Measurements from ENCODE around the gene ARHGEF4.

Gene ARHGEF4

GRCh38 chr2:131011486-131011885 is 174.8 kb downstream of the ARHGEF4 start:
- no peak for DNase-seq (ENCODE audit: low read depth)

- DNase-seq (ENCODE audit: low read depth), result no peak
Observed at GRCh38 chr2:131014141-131014540, 177.4 kb downstream of the ARHGEF4 start.

GRCh38 chr2:131015764-131016163 is 179.1 kb downstream of the ARHGEF4 start:
- no peak for DNase-seq (ENCODE audit: low read depth)

DNA sequence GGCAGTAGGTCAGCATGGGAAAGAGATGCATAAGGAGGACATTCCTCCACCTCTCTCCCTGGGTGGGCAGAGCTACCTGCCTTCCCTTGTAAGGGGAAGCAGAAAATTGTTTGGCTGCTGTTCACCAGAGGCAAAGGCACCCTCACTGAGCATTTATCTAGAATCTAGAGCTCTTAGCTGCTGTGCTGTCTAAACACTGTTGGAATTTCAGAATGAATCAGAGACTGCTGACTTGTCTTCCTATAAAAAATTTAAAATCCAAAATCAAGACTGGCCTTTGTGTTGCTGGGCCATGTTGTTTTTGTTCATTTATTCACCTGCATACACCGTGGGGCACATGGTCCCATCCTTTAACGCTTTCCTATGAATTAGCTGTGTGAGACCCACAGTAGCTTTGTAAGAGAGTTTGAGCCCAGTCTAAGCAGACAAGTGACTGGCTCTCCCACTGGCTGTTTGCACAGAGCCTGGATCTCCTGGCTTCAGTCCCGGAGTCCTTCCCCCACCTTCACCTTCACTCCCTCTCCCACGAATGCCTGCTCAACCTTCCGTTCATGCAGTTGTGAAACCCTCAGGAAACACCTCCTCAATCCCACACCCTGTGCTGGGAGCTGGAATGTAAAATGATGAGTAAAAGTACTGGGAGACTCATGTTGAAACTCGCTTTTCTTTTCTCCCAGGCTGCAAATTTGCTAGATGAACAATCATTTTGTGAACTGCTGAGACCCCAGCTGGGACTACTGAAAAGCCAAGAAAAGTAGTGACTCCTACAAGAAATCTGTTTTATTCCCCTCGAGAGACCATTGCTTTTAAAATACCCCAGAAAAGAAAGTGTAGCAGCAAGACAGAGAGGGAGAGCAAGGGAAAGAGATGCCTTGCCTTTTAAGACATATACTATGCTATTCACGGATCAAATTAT is 180.4 kb downstream of the ARHGEF4 start:
- DNase-seq (ENCODE audit: low read depth), result no peak

DNA sequence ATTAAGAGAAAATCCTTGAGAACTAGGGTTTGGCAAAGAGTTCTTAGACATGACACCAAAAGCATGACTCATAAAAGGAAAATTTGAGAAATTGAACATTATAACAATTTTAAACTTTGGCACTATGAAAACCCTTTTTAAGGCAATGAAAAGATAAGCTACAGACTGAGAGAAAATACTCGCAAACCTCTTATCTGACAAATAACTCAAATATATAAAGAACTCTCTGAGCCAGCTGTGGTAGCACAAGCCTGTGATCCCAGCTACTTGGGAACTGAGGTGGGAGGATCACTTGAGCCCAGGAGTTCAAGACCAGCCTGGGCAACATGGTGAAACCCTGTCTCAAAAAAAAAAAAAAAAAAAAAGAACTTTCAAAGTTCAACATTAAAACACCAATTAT is 186.0 kb downstream of the ARHGEF4 start:
- no peak for DNase-seq (ENCODE audit: low read depth)

DNA sequence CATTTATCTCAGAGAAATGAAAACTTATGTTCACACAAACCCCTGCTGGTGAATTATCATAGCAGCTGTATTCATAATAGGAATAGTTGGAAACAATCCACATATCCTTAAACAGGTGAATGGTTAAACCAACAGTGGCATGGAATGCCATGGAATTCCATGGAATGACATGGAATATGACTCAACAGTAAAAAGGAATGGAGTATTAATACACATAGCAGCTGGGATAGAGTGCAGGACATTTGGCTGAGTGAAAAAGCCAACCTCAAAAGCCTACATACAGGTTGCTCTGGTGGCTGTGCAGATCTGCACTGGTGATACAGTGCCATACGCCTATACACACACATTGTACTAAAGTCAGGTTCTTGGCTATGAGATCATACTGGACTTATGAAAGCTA is 187.0 kb downstream of the ARHGEF4 start:
- DNase-seq (ENCODE audit: low read depth), result no peak

GRCh38 chr2:131026919-131027318 is 190.2 kb downstream of the ARHGEF4 start:
- DNase-seq (ENCODE audit: low read depth), result no peak

DNA sequence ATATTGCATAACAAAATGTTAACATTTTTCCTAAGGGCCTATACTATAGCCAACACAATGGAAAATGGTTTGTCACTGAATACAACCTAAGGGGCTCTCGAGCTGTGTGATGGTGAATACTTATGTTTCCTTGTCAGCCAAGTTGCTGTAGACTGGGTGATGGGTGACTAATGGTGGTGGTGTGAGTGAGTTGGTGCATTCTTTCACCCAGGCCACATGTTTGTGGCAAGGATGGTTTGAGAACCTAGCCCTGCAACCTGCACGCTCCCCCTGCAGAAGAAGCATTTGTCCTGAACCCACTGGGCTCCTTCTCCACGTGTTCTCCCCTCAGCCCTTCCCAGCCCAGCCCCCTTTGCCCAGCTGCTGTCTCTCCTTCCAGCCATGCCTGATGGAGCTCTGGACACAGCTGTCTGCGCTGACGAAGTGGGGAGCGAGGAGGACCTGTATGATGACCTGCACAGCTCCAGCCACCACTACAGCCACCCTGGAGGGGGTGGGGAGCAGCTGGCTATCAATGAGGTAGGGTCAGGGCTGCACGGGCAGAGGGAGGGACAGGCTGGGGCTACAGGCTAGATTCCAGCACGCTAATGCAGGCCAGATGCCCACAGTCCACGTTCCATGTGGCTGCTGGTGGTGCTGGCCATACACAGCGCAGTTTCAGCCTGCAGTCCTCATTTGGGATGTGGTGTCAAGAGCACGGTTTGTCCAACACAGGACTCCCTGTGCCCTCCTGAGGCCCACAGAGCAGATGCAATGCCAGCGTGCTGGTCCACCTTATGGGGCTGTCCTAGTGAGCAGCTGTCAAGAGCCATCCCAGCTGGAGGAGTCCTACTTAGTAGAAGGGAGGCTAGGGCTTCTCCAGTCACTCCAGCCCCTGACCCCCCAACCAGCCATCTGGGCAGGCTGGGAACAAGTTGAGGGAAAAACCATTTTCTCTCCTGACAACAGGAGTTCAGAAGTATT is 191.1 kb downstream of the ARHGEF4 start:
- no peak for DNase-seq (ENCODE audit: low read depth)

GRCh38 chr2:131029812-131030211 is 193.1 kb downstream of the ARHGEF4 start:
- DNase-seq (ENCODE audit: low read depth), result no peak

GRCh38 chr2:131030478-131030971 is 193.8 kb downstream of the ARHGEF4 start:
- no peak for DNase-seq (ENCODE audit: low read depth)

- DNase-seq (ENCODE audit: low read depth), result no peak
Observed at GRCh38 chr2:131031431-131031841, 194.7 kb downstream of the ARHGEF4 start.

DNA sequence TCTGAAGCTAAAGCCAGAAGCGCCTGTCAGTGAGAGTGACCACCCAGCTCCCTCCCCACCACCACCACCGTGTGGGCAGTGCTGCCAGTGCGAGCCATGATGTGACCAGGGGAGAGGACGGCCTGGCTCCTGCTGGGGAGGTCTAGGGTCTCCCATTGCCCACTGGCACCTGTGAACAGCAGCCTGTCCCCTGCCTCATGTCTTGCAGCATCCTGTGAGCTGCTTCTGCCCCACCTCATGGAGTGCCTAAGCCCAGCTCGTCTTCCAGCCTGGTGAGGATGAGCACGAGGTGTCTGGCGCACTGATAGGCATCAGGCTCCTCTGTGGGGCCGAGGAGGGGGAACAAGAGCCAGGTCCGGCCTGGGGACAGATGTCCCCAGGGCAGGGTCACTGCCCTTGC is 195.2 kb downstream of the ARHGEF4 start:
- DNase-seq (ENCODE audit: low read depth), result no peak

GRCh38 chr2:131032393-131032836 is 195.7 kb downstream of the ARHGEF4 start:
- DNase-seq (ENCODE audit: low read depth), result no peak

DNA sequence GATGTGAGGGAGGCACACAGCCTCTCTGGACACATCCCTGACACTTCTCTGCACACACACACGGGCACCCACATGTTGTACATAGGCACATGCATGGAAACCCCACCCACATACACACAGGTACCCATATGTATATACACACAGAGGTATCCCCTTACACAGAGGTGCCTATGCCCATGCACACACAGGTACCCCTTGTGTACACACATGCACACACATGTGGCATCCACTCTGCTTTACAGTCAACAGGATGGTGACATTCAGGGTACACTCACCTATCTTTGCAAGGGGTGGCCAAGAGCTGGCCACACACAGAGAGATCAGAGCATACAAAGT is 197.0 kb downstream of the ARHGEF4 start:
- no peak for DNase-seq (ENCODE audit: low read depth)

DNA sequence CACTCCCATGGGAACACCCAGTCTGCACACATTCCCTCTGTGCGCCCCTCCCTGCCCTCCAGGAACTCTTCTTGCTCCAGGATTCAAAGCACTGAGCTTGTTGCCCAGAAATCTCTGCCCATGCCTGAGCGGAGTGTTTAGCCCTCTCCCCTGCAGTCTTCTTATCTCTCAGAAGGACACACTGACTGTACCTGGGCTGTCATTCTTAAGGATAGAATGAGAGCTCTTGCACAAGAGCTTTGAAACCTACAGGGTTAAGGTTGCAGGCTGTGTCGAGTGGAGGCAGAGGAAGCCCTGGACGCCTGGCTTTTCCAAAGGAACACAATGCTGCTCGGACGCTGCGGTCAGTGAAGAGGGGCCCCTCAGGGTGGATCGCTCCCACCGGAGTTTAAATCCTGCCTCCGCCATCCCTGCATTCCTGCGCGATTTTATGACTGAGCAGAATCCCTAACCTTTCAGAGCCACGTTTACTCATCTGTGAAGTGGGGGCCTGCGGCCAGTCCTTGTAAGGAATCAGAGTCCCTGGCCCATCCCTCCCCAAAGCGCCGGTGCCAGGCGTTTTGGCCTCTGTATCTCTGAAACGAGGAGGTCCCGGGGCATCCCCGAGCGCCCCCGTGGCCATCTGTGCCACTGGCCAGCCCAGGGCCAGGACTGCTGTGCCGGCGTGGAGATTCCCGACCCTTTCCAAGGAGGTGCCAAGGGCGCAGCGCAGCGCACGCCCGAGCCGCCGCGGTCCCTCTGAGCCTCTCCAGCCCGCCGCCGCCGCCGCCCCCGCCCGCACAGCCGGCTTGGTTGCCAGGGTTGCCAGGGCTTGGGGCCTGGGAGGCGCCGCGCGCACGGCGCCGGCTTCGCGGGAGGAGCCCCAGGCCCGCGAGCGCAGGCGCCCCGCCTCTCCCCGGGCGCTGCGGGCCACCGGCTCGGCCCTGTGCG is 197.7 kb downstream of the ARHGEF4 start:
- peak; percentile 12 for DNase-seq (ENCODE audit: low read depth)

GRCh38 chr2:131035112-131035825 is 198.6 kb downstream of the ARHGEF4 start:
- DNase-seq (ENCODE audit: low read depth), result no peak

DNA sequence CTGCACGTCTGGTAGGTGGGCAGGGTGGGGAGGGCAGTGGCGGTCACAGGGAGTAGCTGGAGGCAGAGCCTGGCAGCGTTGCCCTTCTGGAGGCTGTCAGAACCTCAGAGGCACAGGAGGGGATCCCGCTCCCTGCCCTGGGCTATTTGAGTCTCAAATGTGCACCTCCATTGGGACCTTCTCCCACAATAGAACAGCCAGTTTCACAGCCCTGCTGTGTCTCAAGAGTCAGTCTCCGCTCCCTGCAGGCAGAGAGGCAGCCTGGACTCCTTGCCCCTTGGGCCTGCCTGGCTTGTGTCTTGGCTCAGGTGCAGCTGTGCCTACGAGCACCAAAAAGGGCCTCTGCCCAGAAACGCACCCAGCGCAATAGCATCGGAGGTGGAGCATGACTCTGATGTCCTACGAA is 199.1 kb downstream of the ARHGEF4 start:
- DNase-seq (ENCODE audit: low read depth), result no peak

DNA sequence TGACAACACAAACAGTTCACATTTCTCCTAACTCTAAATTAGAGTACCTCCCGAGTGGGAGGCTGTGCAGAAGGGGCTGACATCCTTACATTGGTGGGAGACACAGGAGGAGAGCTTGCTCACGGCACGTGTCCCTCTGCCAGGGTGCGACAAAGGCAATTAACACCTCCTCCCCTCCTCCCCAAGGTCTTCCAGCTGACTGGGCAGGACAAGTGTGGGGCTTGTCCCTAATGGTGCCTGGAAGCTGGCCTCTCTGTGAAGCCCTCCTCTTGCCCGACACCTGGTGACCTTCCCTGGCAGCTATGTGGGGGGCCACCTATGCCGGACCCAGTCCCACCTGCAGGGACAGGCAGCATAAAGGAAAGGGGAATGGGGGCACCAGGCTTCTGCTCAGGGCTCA is 199.6 kb downstream of the ARHGEF4 start:
- DNase-seq (ENCODE audit: low read depth), result no peak

DNA sequence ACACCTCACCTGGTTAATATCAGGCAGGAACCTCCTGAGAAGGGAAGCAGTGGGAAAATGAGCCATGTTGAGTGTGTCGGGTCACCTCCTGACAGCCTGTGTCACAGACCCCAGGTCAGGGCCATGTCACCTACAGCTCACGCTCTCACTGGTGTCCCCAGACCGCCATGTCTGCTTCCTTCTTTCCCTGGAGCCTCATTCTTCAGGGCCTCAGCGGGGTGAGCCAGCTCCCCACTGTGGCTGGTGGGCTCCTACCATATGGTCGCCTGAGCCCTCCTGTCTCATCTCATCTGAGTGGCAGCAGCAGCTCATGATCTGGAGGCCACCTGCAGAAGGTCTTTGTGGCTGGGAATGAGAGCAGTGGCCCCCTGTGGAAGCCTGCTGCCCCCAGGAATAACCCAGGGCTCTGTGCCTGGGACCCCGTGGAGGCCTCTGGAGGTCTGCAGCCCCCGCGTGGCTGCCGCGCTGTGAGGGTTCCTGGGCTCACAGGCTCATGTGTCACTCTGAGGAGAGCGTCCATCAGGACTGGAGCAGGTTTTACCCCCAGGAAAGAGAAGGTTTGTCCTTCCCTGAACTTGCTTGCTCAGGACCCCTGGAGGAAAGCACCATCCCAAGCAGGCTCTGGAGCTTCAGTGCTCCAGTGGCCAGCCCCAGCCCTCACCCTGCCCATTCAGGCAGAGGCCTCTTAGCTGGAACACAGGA is 200.1 kb downstream of the ARHGEF4 start:
- no peak for DNase-seq (ENCODE audit: low read depth)
